Hematopoietic multipotent progenitor cell treated with erythropoietin and hydrocortisone succinate and interleukin-3 and kit ligand, for 8 days (in vitro differentiated cells): Measurements from ENCODE around the gene IFIT1.
"Not testable (repeated sequence)": the region's sequence is repeated elsewhere in the genome, so short reads cannot be mapped to it uniquely, and the experiment has no call there.

Experiments used
- DNase-seq: peaks from one replicate; pipeline ENCODE4 v3.0.0-alpha.2; 2015

IFIT1 gene

GRCh38 chr10:89442289-89442688 is 49.9 kb downstream of the IFIT1 start:
- DNase-seq: no peak

DNA sequence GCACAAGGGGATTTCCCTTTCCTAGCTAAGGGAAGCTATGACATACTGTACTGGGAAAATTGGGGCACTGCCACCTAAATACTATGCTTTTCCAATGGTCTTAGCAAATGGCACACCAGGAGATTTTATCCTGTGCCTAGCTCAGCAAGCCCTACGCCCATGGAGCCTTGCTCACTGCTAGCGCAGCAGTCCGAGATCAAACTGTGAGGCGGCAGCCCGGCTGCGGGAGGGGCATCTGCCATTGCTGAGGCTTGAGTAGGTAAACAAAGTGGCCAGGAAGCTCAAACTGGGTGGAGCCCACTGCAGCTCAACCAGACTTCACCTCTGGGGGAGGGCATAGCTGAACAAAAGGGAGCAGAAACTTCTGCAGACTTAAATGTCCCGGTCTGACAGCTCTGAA is 52.4 kb downstream of the IFIT1 start:
- DNase-seq: not testable (repeated sequence)

GRCh38 chr10:89450901-89451300 is 58.5 kb downstream of the IFIT1 start:
- DNase-seq: no peak

DNA sequence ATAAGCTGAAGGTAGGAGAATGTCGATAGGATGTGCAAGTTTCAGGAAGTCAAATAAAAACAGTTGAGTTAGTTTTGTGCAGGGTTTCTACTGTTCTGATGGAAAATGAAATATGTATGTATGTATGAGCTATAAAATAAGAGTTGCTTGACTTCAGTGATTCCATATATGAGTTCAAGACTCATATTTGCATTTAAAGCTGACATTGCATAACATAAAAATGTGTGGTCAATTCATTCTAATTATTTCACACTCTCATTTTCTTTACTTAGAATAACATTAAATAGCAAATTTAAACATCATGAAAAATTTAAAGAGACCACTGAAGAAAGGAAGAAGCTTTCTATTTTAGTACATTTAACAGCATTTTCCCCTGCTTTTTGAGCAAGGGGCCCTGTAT is 59.8 kb downstream of the IFIT1 start:
- no peak for DNase-seq

DNA sequence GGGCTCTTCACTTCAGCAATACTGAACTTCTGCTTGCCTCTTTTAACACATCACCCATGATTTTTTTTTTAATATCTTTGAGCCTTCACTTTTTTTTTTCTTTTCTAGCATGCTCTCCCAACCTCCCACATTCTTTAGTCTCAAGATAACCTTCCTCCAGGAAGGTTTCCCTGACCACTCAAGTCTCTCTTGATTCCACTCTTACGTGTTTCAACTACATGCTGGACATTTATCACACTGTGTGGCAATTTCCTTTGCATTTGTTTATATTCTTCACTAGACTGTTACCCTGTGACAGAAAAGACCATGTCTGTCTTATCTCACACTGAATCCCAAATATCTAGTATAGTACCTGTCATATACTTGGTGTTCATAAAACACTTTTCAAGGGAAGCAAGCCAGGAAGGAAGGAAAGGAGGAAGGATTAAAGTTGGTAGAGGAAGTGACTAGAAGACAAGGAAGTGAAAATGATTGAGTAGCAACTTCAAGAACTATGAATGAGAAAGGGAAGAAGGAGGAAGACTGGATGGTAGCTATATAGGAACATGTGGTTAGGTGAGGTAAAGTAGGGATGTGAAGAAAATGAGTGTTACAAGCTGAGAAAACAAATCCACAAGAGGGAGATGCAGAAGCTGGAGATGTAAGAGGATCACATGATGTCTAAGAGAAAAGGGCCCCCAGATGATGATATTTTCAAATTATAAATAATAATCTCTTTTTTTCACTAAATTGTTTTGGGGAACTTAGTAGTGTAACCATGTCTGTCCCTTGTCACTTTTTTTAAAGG is 62.3 kb downstream of the IFIT1 start:
- DNase-seq: no peak
